Activated T-cell treated with anti-CD3 and anti-CD28 coated beads for 48 hours (primary cell): ENCODE measurements around the gene TEX101.
"Not testable (repeated sequence)": the region's sequence is repeated elsewhere in the genome, so short reads cannot be mapped to it uniquely, and the experiment has no call there.

Experiments
- DNase-seq: peaks from one replicate; pipeline ENCODE4 v3.0.0-alpha.2; 2020; ENCODE audit warnings: low read depth

TEX101 gene

DNA sequence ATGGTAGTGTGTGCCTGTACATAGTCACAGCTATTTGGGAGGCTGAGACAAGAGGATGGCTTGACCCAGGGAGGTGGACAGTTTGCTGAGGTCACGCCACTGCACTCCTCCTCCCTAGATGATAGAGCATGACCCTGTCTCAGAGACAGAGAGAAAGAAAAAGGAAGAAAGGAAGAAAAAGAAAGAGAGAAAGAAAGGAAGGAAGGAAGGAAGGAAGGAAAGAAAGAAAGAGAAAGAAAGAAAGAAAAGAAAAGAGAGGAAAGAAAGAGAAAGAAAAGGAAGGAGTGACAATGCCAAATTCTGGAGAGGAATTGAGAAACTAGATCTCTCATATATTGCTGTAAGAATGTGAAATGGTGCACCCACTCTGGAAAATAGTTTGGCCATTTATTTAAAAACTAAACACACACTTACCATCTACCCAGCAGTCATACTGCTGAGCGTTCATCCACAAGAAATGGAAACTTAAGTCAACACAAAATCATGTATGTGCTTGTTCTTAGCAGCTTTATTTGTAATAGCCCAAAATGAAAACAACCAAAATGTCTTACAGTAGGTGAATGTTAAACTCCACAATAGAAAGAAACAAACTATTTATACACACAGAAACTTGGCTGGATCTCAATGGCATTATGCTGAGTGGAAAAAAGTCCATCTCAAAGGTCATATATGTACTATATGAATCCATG lies 7.5 kb downstream of the TEX101 start:
- DNase-seq: no peak

DNA sequence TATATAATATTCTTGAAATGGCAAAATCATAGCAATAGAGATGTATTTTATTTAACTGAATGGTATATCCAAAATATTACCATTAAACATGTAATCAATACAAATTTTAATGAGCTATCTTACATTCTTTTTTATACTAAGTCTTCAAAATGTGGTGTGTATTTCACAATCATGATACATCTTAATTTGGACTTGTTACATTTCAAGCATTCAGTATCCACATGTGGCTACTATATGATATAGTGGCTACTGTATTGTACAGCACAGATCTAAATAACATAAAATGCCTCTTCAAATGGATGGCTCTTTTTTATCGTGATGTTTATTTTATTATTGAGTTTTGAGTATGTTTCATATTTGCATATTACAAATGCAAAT lies 8.0 kb downstream of the TEX101 start:
- no peak for DNase-seq

DNA sequence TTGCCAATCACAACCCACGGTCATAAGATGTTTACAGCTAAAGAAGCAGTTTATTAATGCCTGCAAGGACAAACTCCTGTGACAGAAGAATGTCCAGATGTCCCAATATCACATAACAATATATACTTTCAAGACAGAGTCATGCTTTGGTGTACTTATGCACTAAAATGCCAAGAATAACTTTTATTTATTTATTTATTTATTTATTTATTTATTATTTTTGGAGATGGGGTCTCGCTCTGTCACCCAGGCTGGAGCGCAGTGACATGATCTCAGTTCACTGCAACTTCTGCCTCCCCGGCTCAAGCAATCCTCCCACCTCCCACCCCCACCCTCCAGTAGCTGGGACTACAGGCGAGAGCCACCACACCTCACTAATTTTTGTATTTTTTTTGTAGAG lies 9.1 kb downstream of the TEX101 start:
- DNase-seq: no peak

DNA sequence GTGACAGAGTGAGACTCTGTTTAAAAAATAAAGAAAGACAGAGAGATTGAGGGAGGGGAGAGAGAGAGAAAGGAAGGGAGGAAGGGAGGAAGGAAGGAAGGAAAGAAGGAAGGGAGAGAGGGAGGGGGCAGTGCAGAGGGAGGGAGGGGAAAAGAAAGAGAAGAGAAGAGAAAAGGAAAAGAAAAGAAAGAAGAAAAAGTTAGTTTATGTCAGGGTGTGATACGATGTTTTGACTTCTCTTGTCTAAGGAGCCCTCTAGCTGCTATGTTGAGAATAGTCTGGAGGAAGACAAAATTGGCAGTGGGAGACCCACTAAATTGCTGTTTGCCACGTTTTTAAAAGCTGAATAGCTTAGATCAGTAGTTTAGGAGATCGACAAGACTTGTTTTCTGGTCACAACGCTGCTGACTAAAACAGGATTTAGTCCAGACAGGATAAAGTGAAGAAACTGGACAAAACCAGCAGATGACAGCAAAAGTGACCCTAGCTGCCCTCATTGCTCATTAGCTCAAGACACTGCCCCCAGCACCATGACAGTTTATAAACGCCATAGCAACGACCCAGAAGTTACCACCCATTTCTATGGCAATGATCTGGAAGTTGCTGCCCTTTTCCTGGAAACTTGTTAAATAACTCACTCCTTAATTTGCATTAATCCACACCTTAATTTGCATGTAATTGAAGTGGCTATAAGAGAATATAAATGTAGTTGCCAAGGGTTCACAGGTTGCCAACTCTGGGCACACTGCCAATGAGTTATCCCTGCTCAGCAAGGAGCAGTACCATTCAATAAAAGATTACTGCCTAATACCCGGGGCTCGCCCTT lies 11.1 kb downstream of the TEX101 start:
- no peak for DNase-seq

DNA sequence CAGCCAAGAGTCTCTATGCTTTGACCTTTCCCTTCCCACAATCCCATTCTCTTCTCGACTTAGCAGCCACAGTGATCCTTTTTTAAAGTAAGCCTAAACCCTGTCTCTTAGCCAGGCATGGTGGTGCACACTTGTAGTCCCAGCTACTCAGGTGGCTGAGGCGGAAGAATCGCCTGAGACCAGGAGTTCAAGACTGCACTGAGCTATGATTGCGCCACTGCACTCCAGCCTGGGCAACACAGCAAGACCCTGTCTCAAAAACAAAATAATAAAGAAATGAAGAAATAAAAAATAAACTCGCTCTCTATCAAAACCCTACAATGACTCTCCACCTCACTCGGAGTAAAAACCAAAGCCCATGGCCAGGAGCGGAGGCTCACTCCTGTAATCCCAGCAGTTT lies 14.7 kb downstream of the TEX101 start:
- no peak for DNase-seq

DNA sequence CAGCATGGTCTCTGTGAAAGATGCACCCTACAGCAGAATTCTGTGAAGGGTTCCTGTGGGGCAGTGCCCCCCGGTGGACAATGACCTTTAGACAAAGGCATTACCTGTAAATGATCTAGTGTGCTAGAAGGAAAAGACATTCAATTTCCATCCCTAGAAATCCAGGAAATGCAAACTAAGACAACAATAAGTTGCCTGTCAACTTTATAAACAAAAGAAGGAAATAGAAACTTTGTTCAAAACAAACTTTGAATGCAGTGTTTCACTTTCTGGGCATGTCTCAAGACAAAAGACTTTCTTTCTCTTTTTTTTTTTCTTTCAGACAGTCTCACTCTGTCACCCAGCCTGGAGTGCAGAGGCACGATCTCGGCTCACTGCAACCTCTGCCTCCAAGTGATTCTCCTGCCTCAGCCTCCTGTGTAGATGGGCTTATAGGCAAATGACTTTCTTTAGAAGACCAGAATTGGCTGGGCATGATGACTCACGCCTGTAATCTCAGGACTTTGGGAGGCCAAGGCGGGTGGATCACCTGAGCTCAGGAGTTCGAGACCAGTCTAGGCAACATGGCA lies 15.5 kb downstream of the TEX101 start:
- no peak for DNase-seq

DNA sequence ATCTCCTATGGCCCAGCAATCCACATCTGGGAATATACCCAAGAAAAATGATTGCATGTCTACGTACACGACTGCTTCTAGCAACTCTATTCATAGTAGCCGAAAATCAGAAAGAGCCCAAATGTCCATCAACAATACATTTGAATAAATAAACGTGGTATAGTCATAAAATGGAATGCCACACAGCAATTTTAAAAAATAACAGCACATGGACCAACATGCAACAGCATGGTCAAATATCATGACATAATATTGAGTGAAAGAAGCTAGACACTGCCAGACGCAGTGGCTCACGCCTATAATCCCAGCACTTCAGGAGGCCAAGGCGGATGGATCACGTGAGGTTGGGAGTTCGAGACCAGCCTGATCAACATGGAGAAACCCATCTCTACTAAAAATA lies 16.3 kb downstream of the TEX101 start:
- no peak for DNase-seq

DNA sequence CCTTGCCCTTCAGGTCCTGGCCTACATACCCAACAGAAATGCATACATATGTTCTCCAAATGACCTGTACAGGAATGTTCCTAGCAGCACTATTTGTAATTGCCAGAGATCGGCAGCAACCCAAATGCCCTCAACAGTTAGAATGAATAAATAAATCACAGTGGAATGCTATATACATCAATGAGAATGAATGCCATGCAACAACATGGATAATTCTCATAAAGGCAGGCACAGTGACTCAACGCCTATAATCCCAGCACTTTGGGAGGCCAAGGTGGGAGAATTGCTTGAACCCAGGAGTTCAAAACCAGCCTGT lies 18.6 kb downstream of the TEX101 start:
- DNase-seq: no peak

DNA sequence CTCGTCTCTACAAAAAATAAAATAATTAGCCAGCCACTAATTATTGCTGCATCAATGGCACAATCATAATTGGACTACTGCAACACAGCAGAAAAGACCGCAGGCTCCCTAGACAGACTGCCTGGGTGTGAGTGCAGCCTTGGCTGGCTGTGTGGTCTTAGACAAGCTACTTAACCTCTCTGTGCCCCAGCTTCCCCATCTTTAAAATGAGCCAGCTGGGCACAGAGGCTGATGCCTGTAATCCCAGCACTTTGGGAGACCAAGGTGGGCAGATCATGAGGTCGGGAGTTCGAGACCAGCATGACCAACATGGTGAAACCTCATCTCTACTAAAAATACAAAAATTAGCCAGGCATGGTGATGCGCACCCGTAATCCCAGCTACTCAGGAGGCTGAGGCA lies 19.0 kb downstream of the TEX101 start:
- no peak for DNase-seq

DNA sequence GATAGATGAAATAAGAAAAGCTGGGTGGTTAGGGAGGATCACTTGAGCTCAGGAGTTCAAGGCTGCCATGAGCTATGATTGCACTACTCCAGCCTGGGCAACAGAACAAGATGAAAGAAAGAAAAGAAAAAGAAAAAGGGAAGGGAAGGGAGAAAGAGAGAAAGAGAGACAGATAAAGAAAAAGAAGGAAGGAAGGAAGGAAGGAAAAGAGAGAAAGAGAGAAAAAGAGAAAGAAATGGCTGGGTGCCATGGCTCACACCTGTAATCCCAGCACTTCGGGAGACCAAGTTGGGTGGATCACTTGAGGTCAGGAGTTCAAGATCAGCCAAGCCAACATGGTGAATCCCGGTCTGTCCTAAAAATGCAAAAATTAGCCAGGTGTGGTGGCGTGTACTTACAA lies 21.1 kb downstream of the TEX101 start:
- DNase-seq: no peak

DNA sequence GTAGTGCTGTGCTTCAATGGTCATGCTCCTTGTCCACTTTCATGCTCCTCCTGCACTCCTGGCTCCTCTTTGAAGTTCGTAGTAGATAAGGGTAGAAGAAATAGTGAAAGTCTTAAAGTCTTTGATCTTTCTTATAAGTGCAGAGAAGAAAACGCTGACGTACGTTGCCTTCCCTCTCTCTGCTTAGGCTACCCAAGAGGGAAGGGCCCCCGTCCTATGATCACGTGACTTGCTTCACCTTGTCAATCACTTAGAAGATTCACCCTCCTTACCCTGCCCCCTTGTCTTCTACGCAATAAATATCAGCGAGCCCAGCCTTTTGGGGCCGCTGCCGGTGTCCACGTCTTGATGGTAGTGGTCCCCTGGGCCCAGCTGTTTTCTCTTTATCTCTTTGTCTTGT lies 22.6 kb downstream of the TEX101 start:
- not testable (repeated sequence) for DNase-seq

DNA sequence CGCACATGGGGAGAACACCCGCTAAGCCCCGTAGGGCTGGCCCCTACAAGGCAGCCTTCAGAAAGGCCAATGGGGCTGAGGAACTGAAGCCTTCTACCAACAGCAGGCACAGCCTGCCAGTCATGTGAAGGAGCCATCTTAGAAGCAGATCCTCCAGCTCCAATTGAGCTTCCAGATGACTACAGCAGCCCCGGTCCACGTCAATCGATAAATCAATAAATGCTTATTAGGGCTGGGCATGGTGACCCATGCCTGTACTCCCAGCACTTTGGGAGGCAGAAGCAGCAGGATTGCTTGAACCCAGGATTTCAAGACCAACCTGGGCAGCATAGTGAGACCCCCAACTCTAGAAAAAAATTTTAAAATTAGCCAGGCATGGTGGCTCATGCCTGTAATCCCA lies 23.0 kb downstream of the TEX101 start:
- no peak for DNase-seq

DNA sequence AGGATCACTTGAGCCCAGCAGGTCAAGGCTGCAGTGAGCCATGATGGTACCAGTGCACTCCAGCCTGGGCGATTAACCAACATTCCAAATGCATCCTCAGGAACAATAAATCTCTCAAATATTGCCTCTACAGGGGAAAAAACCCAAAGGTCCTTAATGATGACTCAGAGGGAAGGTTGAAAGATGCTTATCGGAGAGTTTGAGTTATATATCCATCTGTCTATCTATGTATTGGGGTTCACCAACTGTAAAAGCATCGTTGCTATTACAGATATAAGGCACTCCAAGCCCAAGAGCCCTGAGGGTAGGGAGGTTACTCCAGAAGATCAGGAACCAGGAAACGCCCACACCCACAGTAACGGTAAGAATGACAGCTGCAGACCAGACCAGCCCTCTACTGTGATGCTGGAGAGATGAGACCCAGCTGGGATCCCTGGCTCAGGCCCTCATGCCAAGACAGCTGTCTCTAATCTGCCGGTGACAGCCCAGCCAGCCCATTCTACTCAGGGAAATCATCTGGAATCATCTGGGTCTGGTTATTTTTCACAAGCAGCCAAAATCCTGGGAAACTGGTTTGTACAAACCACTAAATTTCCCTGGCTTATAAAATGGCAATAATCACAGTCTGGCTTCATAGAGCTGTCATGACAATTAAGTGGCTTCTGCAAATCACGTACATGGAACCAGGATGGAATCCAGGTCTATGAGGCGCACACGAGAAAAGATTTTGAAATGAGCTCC lies 23.8 kb downstream of the TEX101 start:
- no peak for DNase-seq

DNA sequence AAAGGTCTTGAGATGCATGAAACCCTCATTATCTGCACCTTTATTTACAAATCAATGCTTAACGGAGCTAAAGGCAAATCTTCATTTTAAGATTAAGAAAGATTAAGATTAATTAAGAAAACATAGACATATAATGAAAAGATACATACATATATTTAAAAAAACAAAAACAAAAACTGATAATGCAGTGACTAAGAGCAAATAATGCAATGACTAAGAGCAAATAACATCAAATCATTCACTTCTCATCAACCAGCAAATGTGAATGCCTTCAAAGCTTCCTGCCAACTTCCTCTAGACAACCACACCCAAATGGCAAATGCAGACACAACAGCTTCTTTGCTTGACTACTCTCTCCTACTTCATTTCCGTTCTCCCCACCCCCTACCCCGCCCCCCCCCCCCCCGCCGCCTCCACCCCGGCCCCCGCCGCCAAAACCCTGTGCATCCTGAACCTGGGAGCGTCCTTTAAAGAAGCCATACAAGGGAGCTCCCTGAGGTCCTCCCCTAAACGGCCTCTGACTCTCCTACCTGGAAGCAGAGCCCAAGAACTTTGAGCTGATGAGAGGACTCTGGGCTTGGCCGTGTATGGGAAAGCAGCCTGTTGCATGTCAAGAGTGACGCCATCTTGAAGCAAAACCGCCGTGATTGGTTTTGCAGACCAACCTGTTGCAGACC lies 24.5 kb downstream of the TEX101 start:
- DNase-seq: no peak

DNA sequence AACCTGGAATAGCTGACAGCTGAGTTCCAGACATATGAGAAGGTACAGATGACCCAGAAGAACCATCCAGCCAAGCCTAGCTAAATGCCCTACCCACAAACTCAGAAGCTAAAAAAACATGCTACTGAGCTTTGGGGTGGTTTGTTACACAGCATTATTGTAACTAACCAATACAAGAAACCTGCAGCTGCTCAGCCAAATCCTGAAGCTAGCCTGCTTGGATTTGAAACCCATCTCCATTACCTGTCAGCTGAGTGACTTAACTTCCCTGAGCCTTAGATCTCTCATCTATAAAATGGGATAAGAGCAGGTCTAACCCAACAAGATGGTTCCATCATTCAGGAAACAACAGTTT lies 25.0 kb downstream of the TEX101 start:
- no peak for DNase-seq

DNA sequence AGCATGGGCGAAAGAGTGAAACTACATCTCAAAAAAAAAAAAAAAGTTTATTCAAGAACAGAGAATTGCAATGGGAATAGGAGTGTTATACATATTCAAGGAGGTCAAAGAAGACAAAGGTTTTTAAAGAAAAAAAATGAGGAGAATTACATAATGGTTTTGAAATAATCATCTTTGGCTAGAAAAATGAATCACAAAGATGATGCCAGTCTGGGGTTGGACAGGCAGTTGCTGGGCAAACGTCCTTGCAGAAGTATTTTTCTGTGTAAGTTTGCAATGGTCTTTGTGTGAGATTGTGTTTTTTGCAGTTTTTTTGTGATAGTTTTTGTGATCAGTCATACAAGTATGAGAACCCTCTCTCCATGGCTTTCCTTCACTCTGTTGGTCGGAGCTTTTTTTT lies 27.0 kb downstream of the TEX101 start:
- no peak for DNase-seq

DNA sequence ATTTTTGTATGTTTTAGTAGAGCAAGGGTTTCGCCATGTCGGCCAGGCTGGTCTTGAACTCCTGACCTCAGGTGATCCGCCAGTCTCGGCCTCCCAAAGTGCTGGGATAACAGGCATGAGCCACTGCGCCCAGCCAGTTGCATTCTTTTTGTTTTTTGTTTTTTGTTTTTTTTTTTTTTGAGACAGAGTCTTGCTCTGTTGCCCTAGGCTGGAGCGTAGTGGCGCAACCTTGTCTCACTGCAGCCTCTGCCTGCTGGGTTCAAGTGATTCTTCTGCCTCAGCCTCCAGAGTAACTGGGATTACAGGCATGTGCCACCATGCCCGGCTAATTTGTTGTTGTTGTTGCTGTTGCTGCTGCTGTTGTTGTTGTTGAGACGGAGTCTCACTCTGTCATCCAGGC lies 29.4 kb downstream of the TEX101 start:
- DNase-seq: not testable (repeated sequence)

DNA sequence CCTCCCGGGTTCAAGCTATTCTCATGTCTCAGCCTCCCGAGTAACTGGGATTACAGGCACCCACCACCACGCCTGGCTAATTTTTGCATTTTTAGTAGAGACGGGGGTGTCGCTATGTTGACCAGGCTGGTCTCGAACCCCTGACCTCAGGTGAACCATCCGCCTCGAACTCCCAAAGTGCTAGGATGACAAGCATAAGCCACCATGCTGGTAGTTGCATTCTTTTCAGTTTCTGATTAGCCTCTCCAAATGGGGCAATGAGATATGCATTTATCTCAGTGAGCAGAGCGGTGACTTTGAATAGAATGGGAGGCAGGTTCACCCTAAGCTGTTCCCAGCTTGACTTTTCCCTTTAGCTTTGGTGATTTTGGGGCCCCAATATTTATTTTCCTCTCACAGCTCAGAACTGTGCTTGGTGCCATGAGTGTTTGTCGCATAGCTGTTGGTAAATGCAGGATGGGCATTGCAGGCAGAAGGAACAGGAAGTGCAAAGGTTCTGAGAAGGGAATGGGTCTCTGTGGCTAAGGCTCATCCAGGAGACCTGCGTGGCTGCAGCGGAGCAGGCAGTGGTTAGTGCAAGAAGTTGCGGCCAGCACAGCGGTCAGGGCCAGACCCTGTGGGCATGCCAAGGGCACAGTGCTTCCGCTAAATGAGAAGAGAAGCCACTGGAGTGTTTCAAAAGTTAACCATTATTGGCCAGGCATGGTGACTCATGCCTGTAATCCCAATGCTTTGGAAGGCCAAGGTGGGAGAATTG lies 30.0 kb downstream of the TEX101 start:
- no peak for DNase-seq

DNA sequence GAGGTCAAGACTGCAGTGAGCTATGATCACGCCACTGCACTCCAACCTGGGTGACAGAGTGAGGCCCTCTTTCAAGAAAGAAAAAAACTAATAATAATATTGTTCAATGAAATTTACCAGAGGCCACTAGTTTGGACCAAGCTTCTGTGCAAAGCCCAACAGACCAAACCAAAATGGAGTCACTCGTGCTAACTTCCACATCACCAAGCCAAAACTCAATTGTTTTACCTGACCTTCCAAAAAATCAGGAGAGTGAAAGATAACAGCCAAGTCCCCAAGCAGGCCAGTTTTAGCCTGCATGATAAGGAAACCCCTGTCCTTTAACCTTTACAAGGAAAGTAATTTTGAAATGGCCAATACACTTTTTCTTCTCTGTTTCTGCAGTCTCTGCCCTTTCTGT lies 30.7 kb downstream of the TEX101 start:
- no peak for DNase-seq

DNA sequence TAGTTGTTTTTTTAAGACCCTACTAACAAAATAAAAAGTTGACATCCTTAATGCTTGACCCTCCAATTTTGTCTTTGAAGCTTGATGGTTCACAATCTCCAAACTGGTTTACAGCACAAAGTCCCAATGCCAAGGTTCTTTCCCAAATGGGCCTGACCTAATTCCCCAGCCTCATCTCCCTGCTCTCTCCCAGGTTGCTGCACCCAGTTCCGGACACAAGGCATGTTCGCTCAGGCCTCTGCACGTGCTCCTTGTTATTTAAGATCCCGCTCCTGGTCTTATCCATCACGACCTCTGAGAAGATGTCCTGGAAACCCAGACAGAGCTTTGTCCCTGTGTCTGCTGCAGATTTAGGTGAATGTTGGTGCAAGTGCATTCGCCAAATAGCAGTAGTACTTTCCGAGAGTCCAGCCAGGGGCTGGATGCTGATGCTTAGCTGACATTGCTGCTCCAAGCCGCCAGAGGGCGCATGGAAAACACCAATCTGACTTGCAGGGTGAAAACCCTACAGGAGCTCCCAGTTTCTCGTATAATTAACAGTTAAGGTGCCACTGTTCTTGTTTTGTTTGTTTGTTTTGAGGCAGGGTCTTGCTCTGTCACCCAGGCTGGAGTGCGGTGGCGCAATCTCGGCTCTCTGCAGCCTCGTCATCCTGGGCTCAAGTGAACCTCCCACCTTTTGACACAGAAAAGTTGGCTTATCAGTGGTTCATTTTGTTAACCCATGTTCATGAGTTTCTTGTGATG lies 32.2 kb downstream of the TEX101 start:
- peak; percentile 66 for DNase-seq

DNA sequence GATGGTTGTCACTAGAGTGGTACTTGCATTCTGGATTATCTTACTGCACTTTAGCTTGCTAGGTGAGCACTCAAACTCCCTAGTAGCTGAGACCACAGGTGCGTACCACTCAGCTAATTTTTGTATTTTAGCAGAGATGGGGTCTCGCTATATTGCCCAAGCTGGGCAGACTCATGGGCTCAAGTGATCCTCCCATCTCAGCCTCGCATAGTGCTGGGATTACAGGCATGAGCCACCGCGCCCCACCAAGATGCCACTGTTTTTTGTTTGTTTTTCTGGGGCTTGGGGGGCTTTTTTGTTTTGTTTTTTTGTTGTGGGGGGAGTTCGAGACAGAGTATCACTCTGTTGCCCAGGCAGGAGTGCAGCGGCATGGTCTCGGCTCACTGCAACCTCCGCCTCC lies 33.0 kb downstream of the TEX101 start:
- no peak for DNase-seq
